H4 (cell line): ENCODE results near the gene MAGI3. TPM values are rescaled to one million over a fixed set of nuclear protein-coding genes. Genes with fewer than 3 reads are reported as not detected.
"Not testable (repeated sequence)": the region's sequence is repeated elsewhere in the genome, so short reads cannot be mapped to it uniquely, and the experiment has no call there.

Experiments used
- DNase-seq: peaks from one replicate; pipeline ENCODE4 v3.0.0-alpha.2; 2015; ENCODE audit warnings: low spot score
- total RNA-seq: library from RNA; depleted of rRNA; stranded (reverse); fragments of >200 nt; shearing (Covaris generic); gene quantifications from 2 replicates; pipeline ENCODE4 v1.2.3, GENCODE V29; 2014

The MAGI3 gene
- total RNA-seq, 1 experiment from 2014 or later = 4.1 TPM

DNA sequence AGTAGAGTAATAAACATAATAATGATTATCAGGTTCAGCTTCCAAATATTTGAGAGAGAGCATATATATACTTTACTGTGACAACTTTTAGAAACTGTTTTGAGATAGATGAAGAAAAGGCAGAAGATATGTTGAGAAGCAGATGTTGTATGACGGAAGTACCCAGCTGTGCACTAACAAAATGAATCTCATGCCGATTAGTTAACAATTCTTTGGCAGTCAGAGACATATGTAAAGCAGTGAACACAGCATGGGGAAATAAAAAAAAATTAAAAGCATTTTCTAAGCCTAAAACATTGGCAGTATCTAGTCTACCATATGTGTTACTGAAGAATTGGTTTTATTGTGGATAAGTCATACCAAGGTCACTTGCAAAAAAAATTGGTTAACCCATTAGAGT is 51.8 kb downstream of the MAGI3 start:
- no peak for DNase-seq

DNA sequence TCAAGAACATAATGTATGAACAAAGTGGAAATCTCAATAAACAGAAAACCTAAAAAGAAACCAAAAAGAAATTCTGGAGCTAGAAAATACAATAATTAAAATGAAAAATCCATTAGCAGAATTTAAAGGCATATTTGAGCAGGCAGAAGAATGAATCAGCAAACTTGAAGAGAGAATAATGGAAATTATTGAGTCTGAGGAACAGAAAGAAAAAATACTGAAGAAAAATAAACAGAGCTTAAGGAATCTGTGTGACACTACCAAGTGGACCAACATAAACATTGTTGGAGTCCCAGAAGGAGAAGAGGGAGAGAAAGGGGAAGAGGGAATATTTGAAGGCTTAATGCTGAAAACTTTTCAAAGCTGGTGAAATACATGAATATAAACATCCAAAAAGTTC is 54.5 kb downstream of the MAGI3 start:
- no peak for DNase-seq

DNA sequence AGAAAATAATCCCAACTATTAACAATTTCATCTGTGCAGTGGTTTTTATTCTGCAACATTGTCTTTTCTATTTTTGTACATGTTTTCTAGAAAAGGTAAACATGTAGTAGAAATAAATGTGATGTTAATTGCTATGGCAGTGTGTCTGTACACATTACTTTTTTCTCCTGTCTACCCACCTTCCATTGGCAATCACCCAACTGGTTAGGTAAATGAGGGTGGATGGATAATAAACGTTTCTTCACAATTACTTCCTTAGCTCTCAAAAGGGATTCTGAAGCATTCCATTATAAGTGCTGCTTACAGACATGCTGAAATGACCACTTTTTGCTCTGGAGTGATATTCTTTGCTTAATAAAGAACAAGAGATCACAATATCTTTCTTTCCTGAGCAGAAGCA is 61.4 kb downstream of the MAGI3 start:
- no peak for DNase-seq

DNA sequence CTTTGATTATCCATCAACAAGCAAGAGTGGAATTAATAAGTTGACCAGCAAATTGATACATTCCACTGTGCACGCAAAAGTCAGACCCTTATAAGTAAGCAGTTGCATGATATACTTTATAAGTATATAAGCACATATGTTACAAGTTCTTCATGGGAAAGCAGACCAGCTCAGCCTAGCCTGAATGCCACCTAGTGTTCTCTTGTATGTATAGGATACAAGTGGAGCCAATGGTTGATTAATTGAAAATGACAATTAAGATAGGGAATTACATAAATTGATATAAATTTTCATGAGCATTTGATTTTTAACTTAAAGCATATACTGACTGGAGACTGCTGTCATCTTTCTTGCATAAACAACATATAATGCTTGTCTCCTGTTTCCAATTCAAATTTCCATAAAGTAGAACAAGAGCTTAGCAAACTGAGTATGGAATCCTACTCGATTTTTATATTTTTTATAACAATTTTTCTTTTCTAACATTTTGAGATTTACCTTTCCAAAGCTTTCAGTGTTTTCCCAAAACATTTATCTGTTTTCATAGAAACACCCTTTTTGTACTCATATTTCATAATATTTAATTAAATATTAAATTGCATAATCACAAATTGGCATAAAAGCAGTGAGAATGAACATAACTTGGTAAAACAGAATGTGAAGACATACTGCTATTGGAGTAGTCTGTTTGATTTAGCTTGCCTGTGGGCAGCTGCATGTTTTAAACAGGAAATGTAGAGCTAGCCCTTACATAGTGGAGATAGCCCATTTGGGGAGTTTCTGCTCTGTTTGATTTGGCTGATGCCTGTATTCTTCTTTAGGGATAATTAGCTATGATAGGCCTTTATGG is 62.8 kb downstream of the MAGI3 start:
- peak; percentile 10 for DNase-seq

DNA sequence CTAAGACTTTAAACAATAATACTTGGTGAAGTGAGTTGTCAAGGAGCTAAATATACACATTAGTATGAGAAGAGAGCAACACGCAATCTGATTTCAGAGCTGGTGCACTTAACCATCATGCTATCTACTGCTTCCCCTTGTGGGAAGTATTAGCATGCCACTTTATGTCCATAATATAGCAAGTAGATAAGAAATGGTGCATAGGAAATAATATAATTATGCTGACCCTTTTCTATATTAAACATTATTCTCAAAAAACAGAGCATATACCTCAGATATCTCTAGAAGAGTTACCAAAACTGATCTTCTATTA is 63.4 kb downstream of the MAGI3 start:
- no peak for DNase-seq

DNA sequence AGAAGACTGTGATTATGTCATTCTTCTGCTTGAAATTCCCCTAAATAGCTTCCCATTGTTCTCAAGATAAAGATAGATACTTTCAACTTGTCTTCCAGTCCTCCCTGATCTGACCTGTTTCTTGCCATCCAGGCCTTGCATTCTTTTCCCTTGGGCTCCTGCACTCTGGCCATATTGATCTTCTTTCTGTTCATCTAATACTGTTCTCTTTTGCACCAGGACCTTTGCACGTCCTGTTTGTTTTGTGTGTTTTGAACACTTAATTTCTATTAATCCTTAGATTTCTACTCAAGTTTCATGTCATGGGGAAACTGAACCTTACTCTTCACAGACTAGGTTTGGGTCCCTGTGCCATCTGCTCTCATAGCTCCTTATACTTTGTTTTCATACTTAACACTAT is 65.1 kb downstream of the MAGI3 start:
- no peak for DNase-seq

DNA sequence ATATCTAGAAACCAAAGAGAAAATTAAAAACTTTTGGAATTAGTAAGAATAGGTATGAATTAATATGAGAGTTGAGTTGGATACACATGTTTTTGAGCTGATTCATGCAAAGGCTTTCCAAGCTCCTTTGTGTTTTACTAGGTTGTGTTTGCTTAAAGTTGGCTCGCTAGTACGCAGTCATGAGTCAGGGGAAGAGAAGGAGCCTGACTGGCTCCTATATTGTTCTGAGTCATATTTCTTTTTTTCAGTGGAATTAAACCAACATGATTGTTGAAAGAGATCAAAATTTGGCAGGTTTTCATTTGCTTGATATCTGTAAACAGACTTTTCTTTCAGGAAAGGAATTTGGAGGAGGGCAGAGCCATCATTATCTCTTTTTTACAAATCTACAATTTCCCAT is 66.7 kb downstream of the MAGI3 start:
- DNase-seq = peak; percentile 84

DNA sequence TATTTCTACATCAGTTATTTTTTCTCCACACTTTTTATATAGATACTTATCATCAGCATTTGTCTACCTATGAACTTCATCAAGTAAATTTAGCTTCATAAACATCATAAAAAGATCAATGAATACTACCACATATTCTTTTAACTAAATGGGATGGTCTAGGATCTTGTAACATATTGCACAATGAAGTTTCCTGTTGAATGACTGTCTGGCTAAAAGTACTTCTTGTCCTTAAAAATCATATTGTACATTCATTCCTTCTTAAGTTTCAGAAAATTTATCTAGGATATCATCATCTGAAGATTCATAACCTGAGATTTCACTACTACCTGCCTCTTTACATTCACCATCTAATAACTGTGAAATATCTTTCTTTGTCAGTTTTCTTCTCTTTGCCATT is 69.0 kb downstream of the MAGI3 start:
- no peak for DNase-seq

DNA sequence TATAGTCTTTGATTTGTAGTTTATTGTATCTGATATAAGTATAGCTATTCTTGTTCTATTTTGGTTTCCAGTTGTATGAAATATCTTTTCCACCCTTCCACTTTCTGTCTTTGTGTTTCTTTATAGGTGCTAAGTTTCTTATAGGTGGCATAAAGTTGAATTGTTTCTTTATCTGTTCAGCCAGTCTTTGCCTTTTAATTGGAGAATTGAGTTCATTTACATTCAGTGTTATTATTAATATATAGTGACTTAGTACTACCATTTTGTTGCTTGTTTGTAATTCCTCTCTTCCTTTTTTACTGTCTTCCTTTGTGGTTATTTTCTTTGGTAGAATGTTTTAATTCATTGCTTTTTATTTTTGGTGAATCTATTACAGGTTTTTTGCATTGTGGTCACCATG is 77.7 kb downstream of the MAGI3 start:
- no peak for DNase-seq

DNA sequence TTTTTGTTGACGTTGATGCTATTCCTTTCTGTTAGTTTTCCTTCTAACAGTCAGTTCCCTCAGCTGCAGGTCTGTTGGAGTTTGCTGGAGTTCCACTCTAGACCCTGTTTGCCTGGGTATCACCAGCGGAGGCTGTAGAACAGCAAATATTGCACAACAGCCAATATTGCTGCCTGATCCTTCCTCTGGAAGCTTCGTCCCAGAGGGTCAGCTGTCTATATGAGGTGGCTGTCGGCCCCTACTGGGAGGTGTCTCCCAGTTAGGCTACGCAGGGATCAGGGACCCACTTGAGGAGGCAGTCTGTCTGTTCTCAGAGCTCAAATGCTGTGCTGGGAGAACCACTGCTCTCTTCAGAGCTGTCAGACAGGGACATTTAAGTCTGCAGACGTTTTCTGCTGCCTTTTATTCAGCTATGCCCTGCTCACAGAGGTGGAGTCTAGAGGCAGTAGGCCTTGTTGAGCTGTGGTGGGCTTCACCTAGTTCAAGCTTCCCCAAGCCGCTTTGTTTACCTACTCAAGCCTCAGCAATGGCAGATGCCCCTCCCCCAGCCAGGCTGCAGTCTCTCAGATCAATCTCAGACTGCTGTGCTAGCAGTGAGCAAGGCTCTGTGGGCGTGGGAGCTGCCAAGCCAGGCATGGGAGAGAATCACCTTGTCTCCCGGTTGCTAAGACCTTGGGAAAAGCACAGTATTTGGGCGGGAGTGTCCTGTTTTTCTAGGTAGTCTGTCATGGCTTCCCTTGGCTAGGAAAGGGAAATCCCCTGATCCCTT is 88.3 kb downstream of the MAGI3 start:
- DNase-seq = not testable (repeated sequence)

DNA sequence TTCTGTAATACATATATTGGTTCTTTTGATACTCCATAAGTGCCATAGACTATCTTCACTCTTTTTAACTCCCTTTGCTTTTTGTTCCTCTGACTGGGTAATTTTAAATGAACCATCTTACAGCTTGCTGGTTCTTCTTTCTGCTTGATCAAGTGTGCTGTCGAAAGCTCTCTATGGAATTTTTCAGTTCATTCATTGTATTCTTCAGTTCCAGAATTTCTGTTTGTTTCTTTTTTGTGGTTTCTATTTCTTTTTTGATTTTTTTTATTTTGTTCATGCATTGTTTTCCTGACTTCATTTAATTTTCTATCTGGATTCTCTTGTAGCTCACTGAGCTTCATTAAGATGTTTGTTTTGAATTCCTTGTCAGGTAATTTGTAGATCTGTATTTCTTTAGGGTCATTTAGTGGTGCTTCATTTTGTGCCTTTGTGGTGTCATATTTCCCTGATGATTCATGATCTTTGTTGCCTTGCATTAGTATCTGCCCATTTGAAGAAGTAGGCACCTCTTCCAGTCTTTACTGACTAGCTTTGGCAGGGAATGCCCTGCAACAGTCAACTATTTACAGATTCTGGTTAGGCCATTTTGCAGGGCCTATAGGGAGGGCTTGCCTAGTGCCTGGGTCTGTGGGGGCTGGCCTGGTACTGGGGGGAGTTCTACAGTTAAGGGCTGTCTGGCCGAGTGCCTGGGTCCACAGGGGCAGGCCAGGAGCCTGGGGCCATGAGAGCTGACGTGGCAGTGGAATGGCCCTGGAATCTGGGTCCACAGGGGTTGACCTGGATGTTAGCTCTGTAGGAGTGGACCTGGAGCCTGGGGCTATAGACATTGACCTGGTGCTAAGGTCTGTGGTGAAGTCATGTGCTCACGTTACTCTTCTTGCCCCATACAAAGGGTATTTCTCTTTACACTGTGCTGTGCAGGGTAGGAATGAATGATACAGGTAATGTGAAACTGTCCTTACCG is 89.7 kb downstream of the MAGI3 start:
- no peak for DNase-seq

DNA sequence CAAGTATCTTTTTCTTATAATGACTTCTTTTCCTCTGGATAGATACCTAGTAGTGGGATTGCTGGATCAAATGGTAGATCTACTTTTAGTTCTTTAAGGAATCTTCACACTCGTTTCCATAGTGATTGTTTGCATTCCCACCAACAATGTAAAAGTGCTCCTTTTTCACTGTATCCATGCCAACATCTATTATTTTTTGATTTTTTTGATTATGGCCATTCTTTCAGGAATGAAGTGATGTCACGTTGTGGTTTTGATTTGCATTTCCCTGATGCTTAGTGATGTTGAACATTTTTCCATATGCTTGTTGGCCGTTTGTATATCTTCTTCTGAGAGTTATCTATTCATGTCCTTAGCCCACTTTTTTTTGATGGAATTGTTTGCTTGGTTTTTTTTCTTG is 94.8 kb downstream of the MAGI3 start:
- DNase-seq = not testable (repeated sequence)

DNA sequence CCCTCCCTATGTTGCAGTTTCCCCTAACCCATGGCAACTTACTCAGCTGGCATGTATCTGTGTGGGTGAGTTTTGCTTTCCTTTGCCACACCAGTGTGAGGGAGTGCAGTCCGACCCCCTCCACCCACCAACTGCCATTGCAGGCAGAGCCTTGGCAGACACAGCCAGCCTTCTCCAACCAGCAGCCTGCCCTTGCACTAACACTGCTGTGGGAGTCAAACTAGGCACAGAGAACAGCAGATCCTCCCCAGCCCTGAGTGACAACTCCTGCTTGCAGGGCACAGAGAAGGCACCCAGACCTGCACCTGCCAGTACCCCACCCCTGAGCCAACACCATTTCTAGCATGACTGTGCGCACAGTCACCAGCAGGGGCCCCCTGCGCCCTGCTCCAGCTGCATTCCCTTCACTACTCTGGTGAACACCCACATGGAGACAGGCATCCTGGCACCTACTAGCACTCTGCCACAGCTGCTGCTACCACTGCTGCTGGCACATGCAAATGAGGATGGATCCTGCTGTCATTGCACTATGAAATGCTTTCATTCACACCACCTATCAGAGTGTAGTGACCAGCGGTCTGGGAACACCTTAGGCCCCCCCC is 98.4 kb downstream of the MAGI3 start:
- no peak for DNase-seq

DNA sequence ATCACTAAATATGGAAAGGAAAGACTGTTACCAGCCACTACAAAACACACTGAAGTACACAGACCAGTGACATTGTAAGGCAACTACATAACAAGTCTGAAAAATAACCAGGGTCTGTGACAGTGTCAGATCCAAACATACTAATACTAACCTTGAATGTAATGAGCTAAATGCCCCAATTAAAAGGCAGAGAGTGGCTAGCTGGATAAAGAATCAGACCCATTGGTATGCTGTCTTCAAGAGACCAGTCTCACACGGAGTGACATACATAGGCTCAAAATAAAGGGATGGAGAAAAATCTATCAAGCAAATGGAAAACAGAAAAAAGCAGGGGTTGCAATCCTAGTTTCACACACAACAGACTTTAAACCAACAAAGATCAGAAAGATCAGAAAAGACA is 100.1 kb downstream of the MAGI3 start:
- DNase-seq = no peak

DNA sequence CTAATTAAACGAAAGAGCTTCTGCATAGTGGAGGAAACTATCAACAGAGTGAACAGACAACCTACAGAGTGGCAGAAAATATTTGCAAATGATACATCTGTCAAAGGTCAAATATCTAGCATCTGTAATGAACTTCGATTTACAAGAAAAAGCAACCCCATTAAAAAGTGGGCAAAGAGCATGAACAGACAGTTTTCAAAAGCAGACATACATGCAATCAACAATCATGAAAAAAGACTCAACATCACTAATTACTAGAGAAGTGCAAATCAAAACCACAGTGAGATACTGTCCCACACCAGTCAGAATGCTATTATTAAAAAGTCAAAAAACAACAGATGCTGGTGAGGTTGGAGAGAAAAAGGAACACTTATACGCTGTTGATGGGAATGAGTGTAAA is 103.2 kb downstream of the MAGI3 start:
- no peak for DNase-seq

DNA sequence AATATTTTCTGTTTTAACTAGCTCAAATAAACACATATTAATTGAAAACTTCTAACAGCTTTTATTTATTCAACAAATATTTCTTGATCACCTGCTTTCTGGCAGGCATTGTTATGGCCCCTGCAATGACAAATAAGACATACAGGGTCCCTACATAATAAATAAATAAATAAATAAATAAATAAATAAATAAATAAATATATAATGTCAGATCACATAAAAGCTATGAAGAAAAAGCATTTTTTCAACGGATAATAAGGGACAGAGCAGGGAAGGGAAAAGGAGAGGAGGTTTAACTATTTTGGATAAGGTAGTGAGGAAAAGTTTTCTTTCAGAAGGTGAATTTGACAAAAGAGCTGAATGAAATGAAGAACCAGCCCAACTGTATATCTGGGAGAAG is 115.0 kb downstream of the MAGI3 start:
- no peak for DNase-seq

DNA sequence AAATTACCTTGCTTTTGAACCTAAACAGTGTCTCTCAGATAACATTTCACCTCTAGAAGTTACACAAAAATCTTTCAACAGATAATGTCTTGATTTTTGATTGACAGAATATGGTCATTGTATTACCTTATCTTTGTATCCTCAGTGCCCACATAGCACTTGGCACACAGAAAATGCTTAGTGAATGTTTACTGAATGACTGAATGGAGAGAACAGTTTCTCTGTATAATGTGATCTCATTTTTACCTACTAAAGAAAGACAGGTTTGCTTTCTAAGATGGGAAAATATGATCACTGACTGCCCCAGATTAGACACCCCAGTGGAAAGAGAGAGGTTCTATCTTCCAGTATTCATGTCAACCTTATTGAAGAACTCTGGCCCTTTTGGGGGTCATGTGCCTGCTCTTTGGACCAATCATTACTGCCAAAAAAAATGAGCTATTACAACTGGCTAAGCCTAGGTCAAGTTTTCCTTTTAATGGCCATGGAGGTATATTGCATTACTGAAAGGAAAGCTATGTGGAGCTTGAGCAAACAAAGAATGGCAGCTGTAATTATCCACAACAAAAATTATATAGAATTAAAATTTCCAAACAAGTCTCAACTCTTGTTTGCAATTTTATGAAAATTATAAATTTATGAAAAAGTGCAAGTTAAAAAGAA is 117.4 kb downstream of the MAGI3 start:
- no peak for DNase-seq

DNA sequence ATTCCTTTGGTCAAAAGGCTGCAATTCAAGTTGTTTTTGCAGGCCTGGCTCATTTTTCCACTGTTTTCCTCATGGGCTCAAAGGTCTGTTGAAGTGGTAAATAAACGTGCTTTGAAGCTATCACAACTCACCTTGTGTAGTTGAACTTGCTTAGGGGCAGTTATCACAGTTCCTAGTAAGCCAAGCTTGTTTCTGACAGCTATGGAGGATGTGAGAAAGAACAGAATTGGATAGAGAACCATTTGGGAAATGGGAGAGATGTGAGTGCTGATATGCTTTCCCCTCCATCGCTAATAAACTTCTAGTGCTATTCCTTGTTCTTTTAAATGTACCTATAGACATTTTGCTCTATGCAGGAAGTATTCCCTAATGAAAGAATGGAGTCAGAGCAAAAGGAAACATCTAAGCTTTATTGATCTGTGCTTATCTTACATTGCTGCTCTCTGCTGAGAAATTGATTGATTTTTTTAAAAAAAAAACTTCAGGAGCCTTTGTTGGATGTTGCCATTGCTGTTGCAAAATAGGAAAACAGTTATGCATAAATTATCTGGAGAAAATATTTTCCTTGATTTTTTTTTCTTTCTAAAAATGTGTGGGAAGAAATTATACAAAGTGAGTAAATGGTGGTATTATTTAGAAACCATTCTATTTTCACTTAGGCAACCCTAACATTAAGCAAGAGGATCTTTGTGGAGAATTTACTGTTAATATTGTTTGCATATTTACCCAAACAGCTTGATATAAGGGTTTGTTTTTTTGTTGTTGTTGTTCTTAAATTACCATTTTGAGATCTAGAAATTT is 118.2 kb downstream of the MAGI3 start:
- DNase-seq = no peak

DNA sequence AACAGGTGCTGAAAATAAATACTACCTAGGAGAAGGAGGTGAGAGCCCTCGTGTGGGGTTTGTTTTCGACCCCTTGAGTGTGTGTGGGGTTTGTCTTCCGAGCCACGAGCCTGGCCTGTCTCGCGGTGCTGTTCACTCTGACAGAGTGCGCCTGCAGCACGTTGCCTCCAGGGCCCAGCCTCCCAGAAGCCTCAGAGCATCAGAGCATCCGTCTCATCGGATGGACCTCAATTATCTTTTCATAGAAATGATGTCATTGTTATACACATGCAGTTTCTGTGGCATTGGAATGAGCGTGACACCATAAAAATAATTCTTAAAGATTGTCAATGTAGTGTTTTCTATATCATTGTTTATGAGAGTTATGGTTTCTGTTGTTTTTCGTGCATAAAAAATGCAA is 119.5 kb downstream of the MAGI3 start:
- not testable (repeated sequence) for DNase-seq

DNA sequence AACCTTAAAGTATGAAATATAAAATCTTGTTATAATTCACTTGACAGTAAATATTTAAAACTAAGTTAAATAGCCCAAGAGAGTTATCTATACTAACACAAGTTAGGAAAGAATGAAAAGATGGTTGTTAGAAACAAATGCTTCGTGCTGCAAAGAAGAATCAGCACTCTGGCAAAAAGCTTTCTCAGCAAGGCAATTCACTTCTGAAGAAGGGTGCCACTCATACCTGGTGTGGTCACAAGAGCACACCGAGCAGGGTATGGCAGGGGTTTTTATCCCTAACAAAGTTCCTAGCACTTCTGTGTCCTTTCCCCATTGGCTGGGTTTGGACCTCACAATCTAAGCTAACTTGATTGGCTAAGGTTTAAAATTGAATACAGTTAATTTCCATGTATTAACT is 121.0 kb downstream of the MAGI3 start:
- DNase-seq = no peak
